Natural killer cell (primary cell): ENCODE results near the gene CRELD1. TPM values are rescaled to one million over a fixed set of nuclear protein-coding genes. Genes with fewer than 3 reads are reported as not detected.
A peak's percentile ranks its signal among the peaks of the same experiment; 100 is the strongest.
"Not testable (repeated sequence)": the region's sequence is repeated elsewhere in the genome, so short reads cannot be mapped to it uniquely, and the experiment has no call there.

ENCODE experiments used
- ATAC-seq, 3 donors: fragments of 150-1000 bp in 2 of 3; fragments of 200-7000 bp in 1 of 3; cut with Tn5 transposase; 1 replicate in 1 of 3; 2 replicates in 2 of 3; pipeline ENCODE4 v1.10.0; 2021; ENCODE audit warnings: mild to moderate bottlenecking in 2 of 3, moderate library complexity in 2 of 3
- DNase-seq, 2 donors: peaks; one replicate each; pipeline versions ENCODE4 v3.0.0 to v3.0.0-alpha.2; 2013 to 2021; ENCODE audit warnings: mixed read lengths in 1 of 2
- H3K27ac ChIP-seq: one replicate; pipeline ENCODE4 v1.5.1; 2013; ENCODE audit warnings: mild to moderate bottlenecking, low read length
- H3K27me3 ChIP-seq: one replicate; pipeline ENCODE4 v1.6.1; 2013; ENCODE audit warnings: low read length; ENCODE audit not compliant: control insufficient read depth, insufficient read depth
- H3K36me3 ChIP-seq: one replicate; pipeline ENCODE4 v1.6.1; 2013; ENCODE audit warnings: low read length; ENCODE audit not compliant: control insufficient read depth, insufficient read depth
- H3K4me1 ChIP-seq: one replicate; pipeline ENCODE4 v1.6.1; 2013; ENCODE audit warnings: low read length; ENCODE audit not compliant: control insufficient read depth, insufficient read depth
- H3K4me3 ChIP-seq: one replicate; pipeline ENCODE4 v1.5.1; 2013; ENCODE audit warnings: low read length
- H3K9me3 ChIP-seq: one replicate; pipeline ENCODE4 v1.6.1; 2013; ENCODE audit warnings: low read length; ENCODE audit not compliant: control insufficient read depth, insufficient read depth
- H3K27ac Mint-ChIP-seq, 2 donors: one replicate each; pipeline ENCODE4 v1.8.0; 2022; ENCODE audit warnings: mild to moderate bottlenecking in 2 of 2, mixed read lengths in 2 of 2, moderate library complexity in 1 of 2
- H3K27me3 Mint-ChIP-seq, 2 donors: one replicate each; pipeline ENCODE4 v1.8.0; 2022; ENCODE audit warnings: low read depth in 2 of 2, mixed read lengths in 2 of 2
- H3K36me3 Mint-ChIP-seq: one replicate; pipeline ENCODE4 v1.8.0; 2022; ENCODE audit warnings: mixed read lengths
- H3K4me1 Mint-ChIP-seq, 2 donors: one replicate each; pipeline ENCODE4 v1.8.0; 2022; ENCODE audit warnings: mixed read lengths in 2 of 2
- H3K4me3 Mint-ChIP-seq: one replicate; pipeline ENCODE4 v1.8.0; 2022; ENCODE audit warnings: mild to moderate bottlenecking, moderate library complexity, mixed read lengths
- H3K9me3 Mint-ChIP-seq, 2 donors: one replicate each; pipeline ENCODE4 v1.8.0; 2022; ENCODE audit warnings: mixed read lengths in 2 of 2
- CTCF ChIP-seq: fragments of 200-600 bp; IDR thresholded peaks from one replicate; pipeline ENCODE4 v1.8.0; 2022; ENCODE audit warnings: antibody characterized with exemption
- WGBS: methylation state at CpG from one replicate; pipeline ENCODE4 v1.1.7; 2013; ENCODE audit warnings: missing lambda C conversion rate; ENCODE audit not compliant: insufficient coverage; 5-methylcytosine and 5-hydroxymethylcytosine counted together
- intact Hi-C: fragments of 100-400 bp; cut with micrococcal nuclease; formaldehyde crosslinking; loops from one replicate; pipeline ENCODE4 v1.14.2; 2022
- total RNA-seq, 4 donors: library from RNA; stranded (reverse); fragments of 120-200 nt in 1 of 4; gene quantifications; one replicate each; pipeline versions ENCODE4 v1.2.3 to v1.2.4, GENCODE V29; 2013 to 2022

Gene CRELD1
- total RNA-seq, 3 donors from 2014 or later (not counting 1 experiment from before 2014, with no cell fraction given) = 29.1 to 35.6 (median 32.9) TPM

GRCh38 chr3:9937486-9938238 lies 4.0 kb downstream of the CRELD1 start:
- H3K4me1 ChIP-seq = peaks cover 18% of the 10 kb centered on the region
- peaks cover 18% of the 10 kb centered on the region for H3K36me3 ChIP-seq
- intact Hi-C loops = no loop called here
- Mint-ChIP-seq H3K4me3 (no peak overlapping the region), H3K9me3 (no peaks in the 10 kb centered on the region), H3K27me3 (no peaks in the 10 kb centered on the region), H3K36me3 (no peaks in the 10 kb centered on the region), H3K4me1 (peaks cover 34 to 40% of the 10 kb centered on the region in 2 donors), H3K27ac (peak overlapping the region in 1 of 2 donors; percentile 13)
- ATAC-seq (no peak), DNase-seq (no peak)
- 95% methylated on average over 13 of the region's 13 CpGs for WGBS
- TF ChIP-seq CTCF = no peak
- no peak overlapping the region for H3K4me3 ChIP-seq
- no peaks in the 10 kb centered on the region for H3K9me3 ChIP-seq
- H3K27ac ChIP-seq = no peak overlapping the region
- H3K27me3 ChIP-seq = no peaks in the 10 kb centered on the region

- Mint-ChIP-seq H3K9me3 (no peaks in the 10 kb centered on the region), H3K4me3 (no peak overlapping the region), H3K4me1 (peaks cover 27 to 29% of the 10 kb centered on the region in 2 donors), H3K27me3 (no peaks in the 10 kb centered on the region), H3K27ac (no peak overlapping the region), H3K36me3 (no peaks in the 10 kb centered on the region)
- Histone ChIP-seq H3K9me3 (no peaks in the 10 kb centered on the region), H3K4me3 (no peak overlapping the region), H3K27me3 (no peaks in the 10 kb centered on the region), H3K4me1 (peaks cover 14% of the 10 kb centered on the region), H3K27ac (no peak overlapping the region), H3K36me3 (peaks cover 18% of the 10 kb centered on the region)
- TF ChIP-seq CTCF = no peak
- intact Hi-C loops = no loop called here
- DNase-seq (no peak), ATAC-seq (no peak)
- no CpG with 5 or more reads among the region's 2 CpGs for WGBS
Observed at GRCh38 chr3:9938966-9939365, 5.3 kb downstream of the CRELD1 start.

GRCh38 chr3:9939906-9940305 lies 6.3 kb downstream of the CRELD1 start:
- DNase-seq, H3K27me3 ChIP-seq, H3K4me3 Mint-ChIP-seq, ATAC-seq, H3K27ac ChIP-seq, H3K36me3 Mint-ChIP-seq, H3K27ac Mint-ChIP-seq, H3K27me3 Mint-ChIP-seq, H3K4me1 ChIP-seq, H3K4me3 ChIP-seq, intact Hi-C loops, H3K9me3 ChIP-seq, H3K9me3 Mint-ChIP-seq: not testable (repeated sequence)
- 100% methylated on average over 22 of the region's 32 CpGs for WGBS
- peaks cover 18% of the 10 kb centered on the region for H3K36me3 ChIP-seq
- H3K4me1 Mint-ChIP-seq = peaks cover 18 to 20% of the 10 kb centered on the region in 2 donors

GRCh38 chr3:9940746-9941145 lies 7.1 kb downstream of the CRELD1 start:
- H3K4me1 ChIP-seq = peaks cover under 1% of the 10 kb centered on the region
- peaks cover 18% of the 10 kb centered on the region for H3K36me3 ChIP-seq
- Mint-ChIP-seq H3K9me3 (no peaks in the 10 kb centered on the region), H3K27me3 (no peaks in the 10 kb centered on the region), H3K36me3 (no peaks in the 10 kb centered on the region), H3K27ac (no peak overlapping the region), H3K4me1 (peaks cover 9 to 12% of the 10 kb centered on the region in 2 donors), H3K4me3 (no peak overlapping the region)
- ATAC-seq (no peak), DNase-seq (no peak)
- WGBS = 98% methylated on average over 10 of the region's 10 CpGs
- no peaks in the 10 kb centered on the region for H3K9me3 ChIP-seq
- no peak for TF ChIP-seq CTCF
- intact Hi-C loops = no loop called here
- no peaks in the 10 kb centered on the region for H3K27me3 ChIP-seq
- H3K27ac ChIP-seq = no peak overlapping the region
- no peak overlapping the region for H3K4me3 ChIP-seq
